SH-SY5Y (cell line): Measurements from ENCODE around the gene ABCD3.

ENCODE experiments used
- GATA2 ChIP-seq: IDR thresholded peaks from 2 replicates; pipeline ENCODE4 v1.6.1; 2011; ENCODE audit warnings: mild to moderate bottlenecking, low read depth, low read length
- GATA3 ChIP-seq: IDR thresholded peaks from 2 replicates; pipeline ENCODE4 v1.6.1; 2011; ENCODE audit warnings: low read depth, mild to moderate bottlenecking, low read length, moderate library complexity

ABCD3 gene

DNA sequence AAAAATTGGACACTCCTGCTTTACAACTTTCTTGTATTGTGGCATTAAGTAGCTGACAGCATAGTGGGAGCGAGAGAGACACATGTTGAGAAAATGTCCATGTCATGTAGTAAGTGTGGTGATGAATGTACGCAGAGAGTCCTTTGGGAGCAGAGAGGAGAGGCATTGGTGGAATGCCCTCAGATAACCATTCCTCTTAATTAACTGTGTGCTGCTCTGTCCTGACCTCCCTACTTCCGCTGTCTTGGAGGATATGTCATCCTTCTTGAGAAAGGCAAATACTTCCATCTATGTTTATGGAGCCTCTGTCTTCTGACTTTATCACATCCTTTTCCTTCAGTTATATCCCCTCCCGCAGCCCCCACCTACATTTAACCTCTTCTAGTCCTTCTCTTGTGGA lies 85.0 kb downstream of the ABCD3 start:
- TF ChIP-seq GATA3 (no peak), GATA2 (no peak)

DNA sequence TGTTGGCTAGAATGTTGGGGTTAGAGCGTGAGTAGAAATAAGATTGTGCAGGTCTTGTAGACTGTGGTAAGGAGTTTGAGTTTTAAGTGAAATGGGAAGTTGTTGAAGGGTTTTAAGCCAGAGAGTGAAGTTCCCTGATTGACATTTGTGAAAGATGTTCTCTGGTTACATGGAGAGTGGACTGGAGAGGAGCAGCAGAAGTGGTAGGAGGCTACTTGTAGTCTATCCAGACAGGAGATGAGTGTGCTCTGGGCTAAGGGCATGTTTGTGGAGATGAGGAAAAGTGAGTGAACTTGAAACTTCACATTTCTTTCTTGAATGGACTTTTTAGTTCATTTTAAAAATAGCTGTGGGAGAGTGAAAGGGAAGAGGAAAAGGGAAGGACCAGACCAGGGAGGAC lies 86.4 kb downstream of the ABCD3 start:
- TF ChIP-seq GATA3, result no peak
- no peak for TF ChIP-seq GATA2

DNA sequence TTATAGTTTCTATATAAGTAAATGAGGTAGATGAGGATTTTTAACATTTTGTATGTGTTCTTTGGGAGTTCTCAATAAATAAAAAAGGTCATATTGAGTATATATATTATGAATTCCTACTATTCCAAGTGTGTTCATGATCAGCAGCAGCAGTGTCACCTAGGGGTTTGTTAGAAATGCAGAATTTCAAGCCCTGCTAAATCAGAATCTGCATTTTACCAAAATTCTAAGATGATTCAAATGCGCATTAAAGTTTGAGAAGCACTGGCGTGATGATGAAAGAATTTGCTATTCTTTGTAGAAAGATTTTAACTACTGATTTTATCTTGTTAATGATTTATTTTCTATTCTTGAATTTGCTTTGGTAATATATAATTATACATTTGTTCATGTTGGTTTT lies 94.6 kb downstream of the ABCD3 start:
- TF ChIP-seq GATA3, result no peak
- no peak for TF ChIP-seq GATA2

DNA sequence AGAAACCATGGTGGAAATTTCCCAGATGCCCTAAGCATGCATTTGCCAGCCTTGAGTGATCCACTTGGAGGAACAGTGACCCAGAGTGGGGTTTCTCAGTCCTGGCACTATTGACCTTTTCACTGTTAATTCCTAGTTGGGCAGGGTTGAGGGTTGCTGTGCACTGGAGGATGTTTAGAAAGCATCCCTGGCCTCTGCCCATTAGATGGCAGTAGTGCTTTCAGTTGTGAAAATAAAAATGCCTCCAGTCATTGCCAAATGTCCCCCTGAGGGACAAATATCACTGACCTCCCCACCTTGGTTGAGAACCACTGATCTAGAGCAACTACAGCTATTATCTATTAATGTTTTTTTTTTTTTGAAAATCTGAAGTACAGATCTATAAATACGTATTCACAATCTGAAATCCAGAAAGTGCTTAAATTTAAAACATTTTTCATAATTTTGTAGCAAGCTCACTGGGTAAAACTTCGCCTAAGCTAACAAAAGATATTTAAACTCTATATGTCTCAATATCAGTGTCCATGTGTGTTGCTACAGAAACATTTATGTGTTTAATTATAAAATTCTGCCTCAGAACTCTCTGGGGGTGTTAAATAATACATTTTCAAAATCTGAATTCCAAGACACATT lies 96.0 kb downstream of the ABCD3 start:
- TF ChIP-seq GATA2, result no peak
- no peak for TF ChIP-seq GATA3

DNA sequence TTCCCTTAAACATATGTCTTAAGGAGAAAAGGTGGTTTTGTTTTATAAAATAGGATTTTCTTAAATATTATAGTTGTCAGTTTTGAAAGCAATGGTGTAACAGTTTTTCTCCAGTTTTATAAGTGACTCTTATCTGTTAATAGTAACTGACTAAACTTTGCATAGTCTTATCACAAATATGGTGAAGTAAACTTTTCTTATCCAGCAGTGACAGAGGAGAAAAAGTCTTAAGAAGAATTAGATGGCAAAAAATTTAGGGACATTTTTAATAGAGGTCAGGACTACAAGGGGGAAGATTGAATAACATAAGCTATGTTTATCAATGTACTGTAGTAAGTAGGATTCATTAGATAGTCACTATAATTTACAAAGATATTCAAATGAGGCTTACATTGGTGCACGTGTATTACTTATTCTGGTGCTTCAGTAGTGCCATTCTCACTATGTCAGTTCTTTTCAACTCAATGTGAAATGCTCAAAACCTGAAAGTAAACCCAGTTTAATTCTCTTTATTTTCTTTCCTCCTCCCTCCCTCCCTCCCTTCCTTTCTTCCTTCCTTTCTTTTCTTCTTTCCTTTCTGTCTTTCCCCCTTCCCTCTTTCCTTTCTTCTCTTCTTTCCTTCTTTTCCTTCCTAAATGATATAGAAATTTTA lies 97.2 kb downstream of the ABCD3 start:
- TF ChIP-seq GATA3, result no peak
- no peak for TF ChIP-seq GATA2

DNA sequence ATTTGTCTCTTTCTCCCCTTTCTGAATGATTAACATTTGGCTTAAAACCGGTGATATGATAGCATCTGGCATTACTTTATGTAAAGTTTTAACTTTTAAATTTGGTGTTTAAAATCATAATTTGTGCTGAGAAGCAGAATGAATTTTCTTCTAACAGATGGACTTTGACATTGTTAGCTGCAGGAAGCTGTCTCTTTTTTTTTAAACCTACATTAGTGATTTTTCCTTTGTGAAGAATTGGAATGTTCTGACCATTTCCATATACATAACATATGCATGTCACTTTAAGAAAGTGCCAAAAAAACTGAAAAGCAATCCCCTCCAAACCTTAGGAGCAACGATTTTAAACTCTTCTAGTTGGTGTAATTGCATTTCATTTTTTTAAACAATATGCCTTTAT lies 101.2 kb downstream of the ABCD3 start:
- TF ChIP-seq GATA3, result no peak
- no peak for TF ChIP-seq GATA2

DNA sequence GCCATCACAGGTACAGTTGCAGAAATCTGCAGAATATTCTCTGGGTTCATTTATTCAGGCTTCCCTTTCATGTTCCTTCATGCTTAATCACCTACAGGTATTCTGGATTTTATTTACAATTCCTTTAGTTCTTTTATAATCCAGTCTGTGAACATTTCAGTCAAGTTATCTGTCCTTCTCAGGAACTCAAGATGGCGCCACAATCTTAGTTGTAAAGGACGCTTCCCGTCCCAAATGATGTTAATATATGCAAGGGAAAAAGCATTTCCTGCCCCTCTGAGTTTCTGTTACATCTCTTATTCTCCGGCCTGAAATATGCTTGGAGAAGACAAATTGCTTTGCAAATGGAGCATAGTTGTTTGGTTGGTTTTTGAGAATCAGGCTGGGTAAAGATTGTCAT lies 104.1 kb downstream of the ABCD3 start:
- no peak for TF ChIP-seq GATA2
- no peak for TF ChIP-seq GATA3

DNA sequence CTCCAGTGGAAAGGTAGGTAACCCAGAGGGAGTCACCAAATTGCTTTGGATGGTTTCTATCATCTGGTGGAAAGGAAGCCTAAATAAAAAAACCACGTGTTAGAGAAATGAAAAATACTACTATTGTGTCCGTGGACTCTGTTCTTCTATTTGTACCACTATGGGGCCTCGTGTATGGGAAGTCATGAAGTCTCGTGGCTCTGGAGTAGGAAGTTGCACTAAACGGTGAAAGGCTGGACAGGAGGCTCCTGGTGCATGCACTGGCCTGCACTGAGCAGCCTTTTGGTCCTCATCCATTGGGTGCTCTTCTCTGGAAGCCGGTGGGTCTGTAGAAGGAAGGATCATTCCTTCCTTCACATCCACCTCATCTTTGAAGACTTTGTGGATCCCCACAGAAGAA lies 106.3 kb downstream of the ABCD3 start:
- TF ChIP-seq GATA3 (no peak), GATA2 (no peak)

DNA sequence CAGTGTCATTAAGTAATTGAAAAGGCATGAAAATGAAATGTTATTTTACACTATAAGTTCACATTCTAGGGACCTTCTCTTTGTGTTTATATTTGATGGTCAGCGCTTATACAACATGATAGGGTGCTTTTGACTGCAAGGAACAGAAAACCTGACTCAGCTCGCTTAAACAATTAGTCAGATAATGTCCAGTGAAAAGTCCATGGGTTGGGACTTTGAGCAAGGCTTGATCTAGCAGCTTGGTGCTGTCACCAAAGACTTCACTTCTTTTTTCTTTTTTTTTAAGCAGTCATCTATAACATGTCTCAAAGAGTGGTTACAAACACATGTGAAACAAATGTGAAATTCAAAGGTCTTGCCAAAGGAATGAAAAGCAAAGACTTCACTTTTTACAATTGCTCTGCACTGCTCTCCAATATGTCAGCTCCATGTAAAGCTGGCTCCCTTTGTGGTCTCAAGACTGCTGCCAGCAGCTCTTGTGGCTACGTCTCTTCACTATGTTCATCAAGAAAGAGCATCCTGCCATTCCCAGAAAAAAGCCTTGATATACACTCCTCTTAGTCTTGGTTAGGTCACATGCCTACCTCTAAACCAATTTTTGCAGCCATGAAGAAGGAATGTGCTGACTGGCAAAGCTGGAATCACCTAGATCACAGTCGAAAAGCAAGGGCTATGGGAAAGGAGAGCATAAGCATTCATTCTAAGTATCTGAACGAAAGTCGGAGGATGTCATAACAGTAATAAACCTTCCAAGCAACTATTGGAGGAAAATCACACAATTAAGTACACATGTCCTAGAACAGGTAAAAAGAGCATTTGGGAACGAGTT lies 108.2 kb downstream of the ABCD3 start:
- TF ChIP-seq GATA2, result no peak

DNA sequence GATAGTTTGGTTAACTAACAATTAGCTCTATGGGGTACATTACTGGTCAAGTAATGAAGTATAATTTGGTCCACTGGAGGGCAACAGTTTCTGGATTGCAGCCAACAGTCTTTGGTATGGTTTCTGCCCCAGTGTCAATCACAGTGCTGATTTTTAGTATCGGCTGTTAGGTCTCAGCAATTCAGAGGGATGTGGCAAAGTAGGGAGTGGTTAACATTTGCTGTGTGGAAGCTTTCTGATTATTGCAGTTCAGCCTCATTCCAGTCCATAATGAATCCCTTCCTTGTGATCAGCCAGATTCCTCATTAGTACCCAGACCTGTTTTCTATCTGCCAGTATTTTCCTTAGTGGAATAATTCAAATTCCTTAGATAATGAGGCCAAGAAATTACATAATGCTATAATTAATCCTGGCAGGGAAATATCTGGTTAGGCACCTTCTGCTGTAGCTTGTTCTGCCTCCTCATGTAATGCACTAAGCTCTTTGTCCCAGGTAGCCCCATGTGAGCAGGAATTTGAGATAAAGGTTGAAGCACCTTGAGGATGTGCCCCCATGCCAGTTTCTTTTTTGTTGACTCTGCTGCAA lies 109.3 kb downstream of the ABCD3 start:
- TF ChIP-seq GATA2, result no peak
- no peak for TF ChIP-seq GATA3

DNA sequence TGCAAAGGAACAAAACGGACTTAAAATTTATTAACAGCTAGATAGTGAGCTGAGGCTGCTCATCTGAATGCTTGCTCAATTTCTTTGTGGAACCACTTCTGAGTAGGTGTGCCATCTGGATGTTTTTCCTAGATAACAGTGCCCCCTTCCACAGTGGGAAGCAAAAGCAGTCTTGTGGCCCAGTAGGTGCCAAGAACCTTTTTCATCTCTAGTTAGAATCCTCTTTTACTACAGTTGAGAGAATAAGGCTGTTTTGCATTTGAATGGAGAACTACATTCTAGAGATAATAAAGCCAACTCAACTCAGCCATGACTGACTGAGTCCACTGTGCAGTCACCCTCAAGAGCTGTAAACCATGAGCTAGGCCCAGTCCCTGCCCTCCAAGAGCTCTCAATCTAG lies 110.1 kb downstream of the ABCD3 start:
- TF ChIP-seq GATA3 (no peak), GATA2 (no peak)

DNA sequence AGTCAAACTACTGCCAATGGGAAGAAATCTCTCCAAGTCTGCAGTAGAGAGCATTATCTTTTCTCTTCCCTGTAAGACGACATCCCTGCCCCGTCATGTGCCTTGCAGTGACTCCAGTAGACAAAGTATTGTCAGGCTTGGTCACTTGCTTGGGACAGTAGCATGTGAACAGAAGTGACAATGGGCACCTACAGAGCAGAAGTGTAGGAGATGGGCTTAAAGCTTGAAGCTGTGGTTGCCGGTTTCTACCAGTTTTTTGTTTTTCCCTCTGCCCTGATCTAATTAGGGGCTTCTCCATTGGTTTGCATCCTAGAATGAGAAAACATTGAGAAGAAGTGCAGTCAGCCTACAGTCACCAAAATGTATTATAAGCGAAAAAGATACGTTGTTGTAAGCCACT lies 110.6 kb downstream of the ABCD3 start:
- TF ChIP-seq GATA3, result no peak

DNA sequence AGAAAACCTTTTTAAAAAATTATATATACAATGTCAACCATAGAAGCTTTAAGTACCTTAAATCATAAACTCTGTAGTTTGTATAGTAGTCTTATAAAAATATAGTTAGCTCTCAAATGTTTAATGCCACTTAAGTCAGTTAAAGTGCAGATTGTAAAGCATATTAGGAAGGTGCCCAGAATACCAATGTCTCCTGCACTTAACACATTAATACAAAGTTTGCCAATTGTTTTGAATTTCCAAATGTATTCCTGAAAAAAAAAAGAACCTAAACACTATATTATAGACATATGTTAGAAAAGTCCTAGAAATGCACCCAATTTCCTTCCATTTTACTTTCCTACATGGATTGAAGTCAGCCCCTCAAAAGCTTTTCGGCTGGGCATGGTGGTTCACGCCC lies 111.2 kb downstream of the ABCD3 start:
- no peak for TF ChIP-seq GATA2
- TF ChIP-seq GATA3, result no peak

DNA sequence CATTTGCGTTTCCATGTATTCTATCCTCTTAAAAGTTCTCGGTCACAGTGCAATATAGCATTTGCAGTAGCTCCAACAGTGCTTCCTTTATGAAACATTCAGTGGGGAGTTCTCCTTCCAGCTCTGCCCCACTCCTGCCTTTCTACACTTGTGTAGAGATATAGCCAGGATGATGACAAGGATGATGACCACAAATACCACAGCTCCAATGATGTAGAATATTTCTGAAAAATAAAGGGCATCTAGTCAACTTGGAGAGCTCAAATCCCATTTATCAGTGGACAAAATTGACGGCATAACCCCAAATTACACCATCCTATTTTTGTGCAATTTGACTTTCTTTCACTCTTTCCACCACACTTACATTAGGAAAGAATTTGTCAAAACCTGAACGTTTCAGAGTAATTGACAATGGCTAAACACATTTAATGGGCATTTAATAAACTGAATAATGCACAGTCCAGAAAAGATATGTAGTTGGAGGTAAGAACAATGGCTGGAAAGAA lies 112.2 kb downstream of the ABCD3 start:
- TF ChIP-seq GATA3, result no peak

DNA sequence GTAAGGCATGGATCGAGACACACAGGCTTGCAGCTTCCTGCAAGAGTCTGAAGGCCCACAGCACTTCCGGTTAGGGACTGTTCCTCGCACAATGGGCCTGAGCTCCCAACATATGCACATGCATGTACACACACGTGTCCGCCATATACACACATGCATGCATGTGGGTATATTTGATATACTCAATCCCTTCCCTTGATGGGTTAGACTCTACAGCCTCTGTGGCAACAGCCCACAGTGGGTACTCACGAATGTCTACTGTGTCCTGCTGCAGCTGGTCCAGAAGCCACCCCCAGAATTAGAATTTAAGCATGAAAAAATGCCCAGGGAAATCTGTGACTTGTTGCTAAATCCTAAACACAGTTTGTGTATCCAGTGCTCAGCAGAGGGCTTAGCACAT lies 113.5 kb downstream of the ABCD3 start:
- TF ChIP-seq GATA3 (no peak), GATA2 (no peak)

DNA sequence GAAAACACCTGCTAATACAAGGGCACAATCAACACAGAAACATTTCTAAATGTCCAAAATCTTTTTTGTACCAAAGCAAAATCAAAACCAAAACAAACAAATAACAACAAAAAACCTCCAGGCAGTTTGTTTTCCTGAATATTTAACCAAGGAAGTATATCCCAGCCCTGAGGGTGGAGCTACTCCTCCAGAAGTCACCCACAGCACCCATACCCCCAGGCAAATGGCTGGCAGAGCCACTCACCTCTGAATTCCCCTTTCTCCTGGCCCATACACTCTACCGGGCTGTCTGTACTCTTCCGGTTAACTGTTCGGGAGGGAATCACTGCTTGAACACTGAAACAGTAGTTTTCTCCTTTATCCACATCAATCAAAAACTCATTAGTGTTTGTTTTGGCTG lies 113.9 kb downstream of the ABCD3 start:
- no peak for TF ChIP-seq GATA2
- no peak for TF ChIP-seq GATA3

DNA sequence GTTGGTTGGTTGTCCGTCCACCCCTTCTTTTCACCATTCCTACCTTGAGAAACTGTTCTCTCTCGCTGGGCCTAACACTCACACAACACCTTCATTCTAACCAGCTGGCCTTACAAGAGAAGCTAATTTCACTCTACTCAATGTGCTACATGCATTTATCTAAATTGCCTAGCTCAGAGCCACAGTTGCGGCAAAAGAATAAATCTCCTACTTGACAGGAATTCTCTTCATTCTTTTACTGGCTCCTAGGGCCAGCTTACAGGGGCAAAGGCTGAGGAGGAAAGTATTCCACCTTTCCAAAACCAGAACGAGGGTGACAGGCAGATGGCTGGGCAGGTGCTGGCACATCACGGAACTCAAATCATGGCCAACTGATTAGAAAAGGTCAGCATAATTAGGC lies 116.9 kb downstream of the ABCD3 start:
- TF ChIP-seq GATA3 (no peak), GATA2 (no peak)
